HG03432 (cell line): Measurements from ENCODE around the gene CGGBP1.
"Not testable (repeated sequence)": the region's sequence is repeated elsewhere in the genome, so short reads cannot be mapped to it uniquely, and the experiment has no call there.

Experiments used
- ATAC-seq: cut with Tn5 transposase; IDR thresholded peaks from one replicate; pipeline ENCODE4 v1.9.1; 2021; ENCODE audit warnings: mild to moderate bottlenecking, moderate library complexity; ENCODE audit not compliant: unreplicated experiment

The CGGBP1 gene

GRCh38 chr3:88034491-88035275 is 24.1 kb downstream of the CGGBP1 start:
- ATAC-seq = no peak

- ATAC-seq = no peak
Measured at GRCh38 chr3:88033808-88034207, 25.0 kb downstream of the CGGBP1 start.

- ATAC-seq = no peak
Measured at GRCh38 chr3:88033079-88033478, 25.7 kb downstream of the CGGBP1 start.

GRCh38 chr3:88032245-88032644 is 26.6 kb downstream of the CGGBP1 start:
- no peak for ATAC-seq

GRCh38 chr3:88031642-88032077 is 27.1 kb downstream of the CGGBP1 start:
- ATAC-seq = peak; percentile 79

- ATAC-seq = no peak
Measured at GRCh38 chr3:88030210-88030609, 28.6 kb downstream of the CGGBP1 start.

GRCh38 chr3:88028876-88029275 is 29.9 kb downstream of the CGGBP1 start:
- no peak for ATAC-seq

- ATAC-seq = no peak
Measured at GRCh38 chr3:88025001-88025552, 33.7 kb downstream of the CGGBP1 start.

- peak; percentile 99 for ATAC-seq
Measured at GRCh38 chr3:88019024-88019423, 39.8 kb downstream of the CGGBP1 start.

- not testable (repeated sequence) for ATAC-seq
Measured at GRCh38 chr3:88015656-88016055, 43.1 kb downstream of the CGGBP1 start.

GRCh38 chr3:88013592-88013991 is 45.2 kb downstream of the CGGBP1 start:
- ATAC-seq = no peak

GRCh38 chr3:88010810-88011209 is 48.0 kb downstream of the CGGBP1 start:
- no peak for ATAC-seq

GRCh38 chr3:88009066-88009465 is 49.7 kb downstream of the CGGBP1 start:
- peak; percentile 62 for ATAC-seq

GRCh38 chr3:88005066-88005465 is 53.7 kb downstream of the CGGBP1 start:
- ATAC-seq = peak; percentile 59

- ATAC-seq = peak; percentile 51
Measured at GRCh38 chr3:88003115-88003755, 55.6 kb downstream of the CGGBP1 start.

- ATAC-seq = no peak
Measured at GRCh38 chr3:88002448-88002847, 56.4 kb downstream of the CGGBP1 start.
